Trophoblast cell (in vitro differentiated cells and primary cell): ENCODE measurements around the gene MKNK1.
A peak's percentile ranks its signal among the peaks of the same experiment; 100 is the strongest.

Experiments used
- DNase-seq, 2 donors: peaks; one replicate each; pipeline ENCODE4 v3.0.0-alpha.2; 2016
- H2AFZ ChIP-seq: 2 replicates; pipeline ENCODE4 v1.6.1; 2013; ENCODE audit warnings: low read length, moderate library complexity, mild to moderate bottlenecking; ENCODE audit not compliant: insufficient read depth, poor library complexity
- H2AK5ac ChIP-seq: 2 replicates; pipeline ENCODE4 v1.6.1; 2013; ENCODE audit warnings: mild to moderate bottlenecking, low read length
- H2BK120ac ChIP-seq: 2 replicates; pipeline ENCODE4 v1.6.1; 2013; ENCODE audit warnings: low read length, mild to moderate bottlenecking, moderate library complexity; ENCODE audit not compliant: insufficient read depth, poor library complexity
- H2BK12ac ChIP-seq: 2 replicates; pipeline ENCODE4 v1.6.1; 2013; ENCODE audit warnings: mild to moderate bottlenecking, low read length, moderate library complexity
- H2BK5ac ChIP-seq: 2 replicates; pipeline ENCODE4 v1.6.1; 2013; ENCODE audit warnings: low read length, low read depth, moderate library complexity, mild to moderate bottlenecking; ENCODE audit not compliant: poor library complexity
- H3K14ac ChIP-seq: 2 replicates; pipeline ENCODE4 v1.6.1; 2013; ENCODE audit warnings: mild to moderate bottlenecking, low read length
- H3K18ac ChIP-seq: 2 replicates; pipeline ENCODE4 v1.6.1; 2013; ENCODE audit warnings: mild to moderate bottlenecking, low read length
- H3K23ac ChIP-seq: 2 replicates; pipeline ENCODE4 v1.6.1; 2013; ENCODE audit warnings: low read length
- H3K27ac ChIP-seq: 2 replicates; pipeline ENCODE4 v1.5.1; 2013; ENCODE audit warnings: low read depth, mild to moderate bottlenecking, inconsistent platforms, low read length, moderate library complexity
- H3K27me3 ChIP-seq: 2 replicates; pipeline ENCODE4 v1.6.1; 2013; ENCODE audit warnings: inconsistent platforms, mild to moderate bottlenecking, low read length, moderate library complexity; ENCODE audit not compliant: insufficient read depth
- H3K36me3 ChIP-seq, 2 experiments: 1 replicate in 1 of 2; 2 replicates in 1 of 2; pipeline ENCODE4 v1.6.1; 2013; ENCODE audit warnings: low read length in 2 of 2, mild to moderate bottlenecking in 2 of 2, moderate library complexity in 1 of 2; ENCODE audit not compliant: insufficient read depth in 2 of 2, control insufficient read depth in 1 of 2
- H3K4ac ChIP-seq: 2 replicates; pipeline ENCODE4 v1.6.1; 2013; ENCODE audit warnings: low read depth, mild to moderate bottlenecking, low read length, moderate library complexity
- H3K4me1 ChIP-seq, 2 experiments: 1 replicate in 1 of 2; 2 replicates in 1 of 2; pipeline ENCODE4 v1.6.1; 2013; ENCODE audit warnings: low read length in 2 of 2, mild to moderate bottlenecking in 2 of 2, moderate library complexity in 1 of 2; ENCODE audit not compliant: insufficient read depth in 2 of 2, control insufficient read depth in 1 of 2
- H3K4me2 ChIP-seq: 2 replicates; pipeline ENCODE4 v1.6.1; 2013; ENCODE audit warnings: inconsistent platforms, mild to moderate bottlenecking, low read length, moderate library complexity
- H3K4me3 ChIP-seq: 2 replicates; pipeline ENCODE4 v1.5.1; 2013; ENCODE audit warnings: mild to moderate bottlenecking, low read depth, low read length, inconsistent platforms
- H3K79me1 ChIP-seq: one replicate; pipeline ENCODE4 v1.6.1; 2013; ENCODE audit warnings: low read length
- H3K79me2 ChIP-seq: 2 replicates; pipeline ENCODE4 v1.6.1; 2013; ENCODE audit warnings: low read length, mild to moderate bottlenecking; ENCODE audit not compliant: control insufficient read depth, insufficient read depth, poor library complexity
- H3K9ac ChIP-seq: 2 replicates; pipeline ENCODE4 v1.6.1; 2013; ENCODE audit warnings: mild to moderate bottlenecking, low read length
- H3K9me3 ChIP-seq: 2 replicates; pipeline ENCODE4 v1.6.1; 2013; ENCODE audit warnings: low read depth, mild to moderate bottlenecking, control low read depth, inconsistent platforms, low read length; ENCODE audit not compliant: insufficient read depth
- H4K12ac ChIP-seq: 2 replicates; pipeline ENCODE4 v1.6.1; 2013; ENCODE audit warnings: low read depth, mild to moderate bottlenecking, low read length, moderate library complexity
- H4K8ac ChIP-seq: 2 replicates; pipeline ENCODE4 v1.6.1; 2013; ENCODE audit warnings: low read depth, mild to moderate bottlenecking, low read length, moderate library complexity
- H4K91ac ChIP-seq: one replicate; pipeline ENCODE4 v1.6.1; 2013; ENCODE audit warnings: low read depth, mild to moderate bottlenecking, low read length, moderate library complexity
- WGBS: extraction: QIAGEN DNeasy Blood & Tissue Kit; methylation state at CpG from one replicate; pipeline ENCODE4 v1.1.7; 2013; ENCODE audit warnings: missing lambda C conversion rate; ENCODE audit not compliant: insufficient read length, insufficient coverage; ENCODE audit errors: extremely low coverage; 5-methylcytosine and 5-hydroxymethylcytosine counted together

Gene MKNK1

DNA sequence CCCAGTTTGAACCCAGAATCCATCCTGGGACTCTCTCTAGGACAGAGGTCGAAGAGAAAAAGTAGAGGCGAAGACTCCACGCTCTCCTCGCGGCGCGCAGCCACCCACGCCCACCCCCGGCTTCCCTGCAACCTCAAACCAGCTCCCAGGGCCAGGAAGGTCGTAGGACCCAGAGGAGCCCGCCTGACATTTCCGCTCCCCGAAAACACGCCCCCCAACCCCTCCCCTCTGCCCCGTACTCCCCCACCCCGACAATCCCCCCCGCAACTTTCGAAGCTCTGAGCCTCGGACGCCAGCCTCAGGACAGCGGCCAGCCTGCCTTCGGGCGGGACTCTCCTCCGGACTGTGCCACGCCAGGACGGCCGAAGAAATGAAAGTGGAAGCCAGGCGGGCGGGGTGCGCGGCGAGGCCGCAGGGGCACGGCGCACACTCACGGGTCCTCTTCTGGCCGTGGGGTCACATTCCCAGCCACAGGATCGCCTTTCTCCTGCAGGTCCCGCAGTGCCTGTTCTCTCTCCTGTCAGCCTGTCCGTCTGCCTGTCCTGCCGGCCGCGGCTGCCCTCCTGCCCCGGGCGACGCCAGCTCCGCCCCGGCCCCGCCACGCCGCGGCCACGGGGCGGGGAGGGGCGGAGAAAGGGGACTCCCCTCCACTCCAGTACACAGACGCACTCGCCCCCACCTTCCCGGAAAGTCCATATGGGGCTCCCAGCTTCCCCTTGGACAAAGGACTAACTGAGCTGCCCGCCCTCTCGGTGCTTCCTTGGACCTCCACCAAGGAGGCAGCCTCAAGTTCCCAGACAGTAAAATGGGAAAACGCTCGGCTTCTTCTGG is 12.4 kb upstream of the MKNK1 start, which contains the start of gene MOB3C:
MOB3C (minus strand) TSS at position 535 of the 831 bp plus-strand sequence. CDS start 3,490 bp downstream, outside the sequence.
- H3K14ac ChIP-seq = peak within 1 kb of the TSS; percentile 92
- peak within 1 kb of the TSS; percentile 88 for H3K4me2 ChIP-seq
- peak within 1 kb of the TSS; percentile 83 for H3K4me3 ChIP-seq
- peak within 1 kb of the TSS; percentile 85 for H4K12ac ChIP-seq
- H2BK120ac ChIP-seq = peak within 1 kb of the TSS; percentile 78
- peak; percentile 27 to 57 for DNase-seq
- peak within 1 kb of the TSS; percentile 93 for H2AFZ ChIP-seq
- H3K18ac ChIP-seq = peak within 1 kb of the TSS; percentile 87
- peaks cover 8% of the 10 kb centered on the region for H3K79me1 ChIP-seq
- H3K4me1 ChIP-seq = peaks cover 10 to 18% of the 10 kb centered on the region in 2 experiments
- peak within 1 kb of the TSS; percentile 49 for H2BK5ac ChIP-seq
- no peaks in the 10 kb centered on the region for H3K9me3 ChIP-seq
- H3K36me3 ChIP-seq = no peaks in the 10 kb centered on the region
- H3K27ac ChIP-seq = peak within 1 kb of the TSS; percentile 64
- no peaks in the 10 kb centered on the region for H3K27me3 ChIP-seq
- H3K79me2 ChIP-seq = peaks cover 2% of the 10 kb centered on the region
- WGBS = no CpG with 5 or more reads among the region's 62 CpGs
- peak within 1 kb of the TSS; percentile 88 for H4K91ac ChIP-seq
- H3K9ac ChIP-seq = peak within 1 kb of the TSS; percentile 72
- no peak within 1 kb of the TSS for H2AK5ac ChIP-seq
- no peak within 1 kb of the TSS for H3K23ac ChIP-seq
- peak within 1 kb of the TSS; percentile 44 for H3K4ac ChIP-seq
- peak within 1 kb of the TSS; percentile 83 for H4K8ac ChIP-seq
- peak within 1 kb of the TSS; percentile 51 for H2BK12ac ChIP-seq

DNA sequence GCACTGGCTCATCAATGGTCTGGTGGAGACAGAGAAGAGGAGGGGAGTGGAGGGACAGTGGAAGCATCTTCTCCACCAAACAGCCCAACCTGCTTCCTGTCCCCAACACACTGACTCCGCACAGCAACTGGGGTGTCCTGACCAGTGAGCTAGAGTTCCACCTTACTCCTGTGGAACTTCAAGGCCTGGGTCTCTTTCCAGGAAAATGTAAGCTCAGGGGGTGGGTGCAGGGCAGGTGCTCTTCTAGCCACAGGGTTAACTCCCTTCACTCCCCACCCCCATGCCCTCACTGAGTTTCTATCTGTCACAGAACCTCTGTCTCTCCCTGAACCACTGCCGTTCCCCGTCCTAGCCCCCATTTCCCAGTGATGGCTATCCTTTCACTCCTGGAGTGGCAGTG is 11.7 kb upstream of the MKNK1 start:
- peak overlapping the region; percentile 88 for H3K4me2 ChIP-seq
- H4K12ac ChIP-seq = no peak overlapping the region
- H3K27me3 ChIP-seq = no peaks in the 10 kb centered on the region
- H4K91ac ChIP-seq = peak overlapping the region; percentile 20
- H3K14ac ChIP-seq = no peak overlapping the region
- peaks cover 8% of the 10 kb centered on the region for H3K79me1 ChIP-seq
- no peaks in the 10 kb centered on the region for H3K36me3 ChIP-seq
- no peak overlapping the region for H3K18ac ChIP-seq
- WGBS = no CpG with 5 or more reads among the region's 3 CpGs
- H3K9me3 ChIP-seq = no peaks in the 10 kb centered on the region
- no peak overlapping the region for H3K4ac ChIP-seq
- no peak overlapping the region for H3K27ac ChIP-seq
- DNase-seq = no peak
- H3K23ac ChIP-seq = no peak overlapping the region
- H2BK120ac ChIP-seq = no peak overlapping the region
- no peak overlapping the region for H2BK12ac ChIP-seq
- H3K79me2 ChIP-seq = peaks cover 2% of the 10 kb centered on the region
- peak overlapping the region; percentile 49 for H3K9ac ChIP-seq
- H4K8ac ChIP-seq = no peak overlapping the region
- peaks cover 10 to 19% of the 10 kb centered on the region in 2 experiments for H3K4me1 ChIP-seq
- H2AFZ ChIP-seq = no peak overlapping the region
- no peak overlapping the region for H3K4me3 ChIP-seq
- no peak overlapping the region for H2AK5ac ChIP-seq
- H2BK5ac ChIP-seq = no peak overlapping the region

DNA sequence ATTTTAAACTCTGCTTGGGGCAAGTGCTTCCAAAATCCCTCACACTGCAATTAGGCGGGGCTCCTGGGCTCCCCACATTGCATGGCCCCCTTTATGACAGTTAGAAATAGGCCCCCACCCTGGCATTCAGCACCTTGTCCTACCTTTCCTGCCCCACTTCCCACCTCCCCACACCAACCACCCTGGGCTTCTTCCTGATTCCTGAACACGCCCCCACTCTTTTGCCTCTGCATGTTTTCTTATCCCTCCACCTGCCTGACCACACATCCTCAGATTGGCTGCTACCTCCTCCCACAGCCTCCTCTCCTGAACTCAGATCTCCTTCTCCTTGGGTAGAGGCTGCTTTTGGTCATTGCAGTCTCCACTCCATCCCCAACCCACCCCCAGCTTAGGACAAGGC is 11.0 kb upstream of the MKNK1 start:
- no peak overlapping the region for H3K4ac ChIP-seq
- H3K79me2 ChIP-seq = peaks cover 2% of the 10 kb centered on the region
- no peak overlapping the region for H3K14ac ChIP-seq
- no peak overlapping the region for H3K4me2 ChIP-seq
- no CpG with 5 or more reads among the region's 2 CpGs for WGBS
- no peak overlapping the region for H2BK5ac ChIP-seq
- H2BK120ac ChIP-seq = no peak overlapping the region
- no peaks in the 10 kb centered on the region for H3K36me3 ChIP-seq
- no peak overlapping the region for H2AFZ ChIP-seq
- peaks cover 10 to 19% of the 10 kb centered on the region in 2 experiments for H3K4me1 ChIP-seq
- no peak for DNase-seq
- no peak overlapping the region for H3K18ac ChIP-seq
- no peak overlapping the region for H2AK5ac ChIP-seq
- H3K4me3 ChIP-seq = no peak overlapping the region
- H3K27me3 ChIP-seq = no peaks in the 10 kb centered on the region
- H3K79me1 ChIP-seq = peaks cover 8% of the 10 kb centered on the region
- H2BK12ac ChIP-seq = no peak overlapping the region
- H3K9ac ChIP-seq = no peak overlapping the region
- H4K8ac ChIP-seq = no peak overlapping the region
- no peak overlapping the region for H4K91ac ChIP-seq
- H3K23ac ChIP-seq = no peak overlapping the region
- H3K9me3 ChIP-seq = no peaks in the 10 kb centered on the region
- no peak overlapping the region for H3K27ac ChIP-seq
- no peak overlapping the region for H4K12ac ChIP-seq

DNA sequence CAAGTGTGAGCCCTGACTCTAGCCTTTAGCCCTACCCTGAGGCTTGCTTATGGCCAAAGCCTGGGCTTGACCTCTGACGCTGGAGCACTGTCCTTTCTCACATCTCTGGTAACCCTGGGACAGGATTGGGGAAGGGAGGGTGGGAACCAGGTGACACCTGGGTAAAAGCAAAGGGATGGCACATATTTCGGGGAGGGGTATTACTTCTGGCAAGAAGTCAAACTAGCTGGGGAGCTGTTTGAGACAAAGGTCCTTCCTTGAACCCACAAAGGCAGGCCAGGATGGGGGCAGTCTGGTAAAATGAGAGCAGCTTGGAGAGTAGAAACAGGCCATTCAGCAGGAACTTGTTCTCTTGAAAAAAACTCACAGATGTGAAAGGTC is 10.5 kb upstream of the MKNK1 start:
- H3K36me3 ChIP-seq = peaks cover 0 to 2% of the 10 kb centered on the region in 2 experiments
- H3K27ac ChIP-seq = no peak overlapping the region
- H2AFZ ChIP-seq = no peak overlapping the region
- no peak overlapping the region for H4K8ac ChIP-seq
- H2BK12ac ChIP-seq = no peak overlapping the region
- no peak overlapping the region for H4K12ac ChIP-seq
- no peak overlapping the region for H2BK5ac ChIP-seq
- peaks cover 2% of the 10 kb centered on the region for H3K9me3 ChIP-seq
- H3K4me2 ChIP-seq = no peak overlapping the region
- no peak overlapping the region for H3K4me3 ChIP-seq
- no peak overlapping the region for H2AK5ac ChIP-seq
- no CpG with 5 or more reads among the region's 2 CpGs for WGBS
- H3K4ac ChIP-seq = no peak overlapping the region
- no peak for DNase-seq
- H3K18ac ChIP-seq = no peak overlapping the region
- H2BK120ac ChIP-seq = no peak overlapping the region
- H3K23ac ChIP-seq = no peak overlapping the region
- H3K14ac ChIP-seq = no peak overlapping the region
- H4K91ac ChIP-seq = no peak overlapping the region
- peaks cover 8% of the 10 kb centered on the region for H3K79me1 ChIP-seq
- H3K9ac ChIP-seq = no peak overlapping the region
- H3K4me1 ChIP-seq = peaks cover 10 to 19% of the 10 kb centered on the region in 2 experiments
- H3K79me2 ChIP-seq = peaks cover 2% of the 10 kb centered on the region
- no peaks in the 10 kb centered on the region for H3K27me3 ChIP-seq
